NCI-H2196 treated with DMSO at 0.1 percent for 48 hours (cell line): ENCODE results near the gene WDR48.

Source experiments
- DNase-seq: peaks from one replicate; lab custom pipeline; 2025; ENCODE audit not compliant: unreplicated experiment; lab: John Stamatoyannopoulos, UW

WDR48 gene

GRCh38 chr3:39101022-39101689 lies 49.3 kb downstream of the WDR48 start:
- DNase-seq, result peak; percentile 7

DNA sequence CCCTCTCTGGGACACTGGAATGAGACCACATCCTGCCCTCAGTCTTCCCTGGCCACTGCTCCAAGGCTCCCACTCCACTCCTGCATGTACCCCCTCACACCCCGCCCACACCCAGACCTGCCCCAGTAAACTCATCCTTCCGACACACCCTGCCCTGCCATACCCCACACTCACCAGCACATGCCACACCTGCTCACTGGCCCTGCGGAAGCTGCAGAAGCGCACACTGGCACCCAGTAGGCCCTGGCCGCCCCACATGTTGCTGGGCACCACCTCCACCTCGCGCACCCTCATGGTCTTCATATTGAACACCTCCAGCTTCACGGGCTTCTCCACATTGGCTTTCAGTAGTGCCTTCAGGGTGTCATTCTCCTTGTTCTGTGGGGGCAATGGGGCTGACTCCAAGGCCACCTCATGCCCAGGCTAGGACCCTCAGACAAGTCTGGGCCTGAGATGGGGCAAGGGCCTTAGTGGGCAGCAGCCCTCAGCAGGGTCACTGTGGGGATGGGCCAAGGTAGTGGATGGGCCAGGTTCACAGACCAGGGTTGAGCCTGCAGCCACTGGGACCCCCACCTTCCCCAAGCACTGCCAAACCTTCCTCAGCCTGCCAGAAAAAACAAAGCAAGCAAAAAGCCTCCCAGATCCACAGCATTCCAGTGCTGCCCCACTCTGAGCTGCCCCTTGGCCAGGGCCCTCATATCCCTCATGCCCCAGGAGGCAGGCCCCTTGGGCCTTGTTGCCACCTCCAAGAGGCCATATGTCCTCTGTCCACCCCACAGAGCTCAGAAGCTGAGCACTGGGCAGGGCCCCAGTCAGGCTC lies 50.9 kb downstream of the WDR48 start:
- no peak for DNase-seq

- DNase-seq, result no peak
Observed at GRCh38 chr3:39103324-39103693, 51.5 kb downstream of the WDR48 start.

DNA sequence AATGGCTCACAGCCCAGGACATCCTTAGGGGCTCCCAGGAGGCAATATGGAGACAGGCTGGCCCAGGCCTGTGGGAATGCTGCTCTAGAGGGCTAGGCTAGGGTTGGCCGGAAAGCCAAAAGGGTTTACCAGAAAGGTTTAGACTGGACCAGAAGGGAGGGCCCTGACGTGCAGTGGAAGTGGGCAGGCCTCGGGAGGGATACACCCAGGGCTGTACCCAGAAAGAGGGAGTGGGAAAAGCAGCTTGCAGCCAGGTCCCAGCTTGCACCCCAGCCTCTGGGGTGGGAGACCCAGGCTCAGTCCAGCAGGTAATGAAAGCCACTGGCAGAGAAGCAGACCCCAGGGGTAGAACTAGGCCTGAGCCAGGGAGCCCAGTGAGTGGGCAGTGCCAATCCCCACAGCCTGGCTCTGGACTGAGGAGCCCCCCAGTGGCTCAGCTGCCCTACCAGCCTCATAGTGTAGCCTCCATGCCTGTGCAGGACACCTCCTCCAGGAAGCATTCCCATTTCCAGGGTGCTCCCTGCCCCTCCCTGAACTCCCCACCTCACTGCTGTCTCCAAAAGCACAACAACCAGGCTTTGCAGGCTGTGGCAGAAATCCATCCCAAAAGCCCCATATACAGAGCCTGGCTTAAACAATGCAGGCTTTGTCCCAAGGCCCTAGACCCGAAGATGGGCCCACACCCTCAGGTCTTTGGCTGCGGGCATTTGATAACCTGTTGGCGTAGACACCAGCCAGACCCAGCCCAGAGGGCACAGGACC lies 52.2 kb downstream of the WDR48 start:
- no peak for DNase-seq

- DNase-seq, result no peak
Observed at GRCh38 chr3:39104961-39105686, 53.3 kb downstream of the WDR48 start.

DNA sequence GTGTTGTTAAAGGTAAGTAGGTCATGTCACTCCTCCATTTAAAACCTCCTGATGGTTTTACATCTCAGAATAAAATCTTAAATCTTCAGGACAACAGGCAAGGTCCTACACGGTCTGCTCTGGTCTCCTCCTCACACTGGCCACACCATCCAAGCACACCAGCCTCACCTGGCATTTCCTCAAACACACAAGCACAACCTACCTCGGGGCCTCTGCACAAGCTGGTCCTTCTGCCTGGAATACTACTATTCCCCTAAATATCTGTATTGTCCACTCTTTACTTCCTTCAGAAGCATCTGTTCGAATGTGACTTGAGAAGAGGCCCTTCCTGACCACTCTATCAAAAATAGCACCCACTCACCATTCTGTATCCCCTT lies 53.9 kb downstream of the WDR48 start:
- no peak for DNase-seq

DNA sequence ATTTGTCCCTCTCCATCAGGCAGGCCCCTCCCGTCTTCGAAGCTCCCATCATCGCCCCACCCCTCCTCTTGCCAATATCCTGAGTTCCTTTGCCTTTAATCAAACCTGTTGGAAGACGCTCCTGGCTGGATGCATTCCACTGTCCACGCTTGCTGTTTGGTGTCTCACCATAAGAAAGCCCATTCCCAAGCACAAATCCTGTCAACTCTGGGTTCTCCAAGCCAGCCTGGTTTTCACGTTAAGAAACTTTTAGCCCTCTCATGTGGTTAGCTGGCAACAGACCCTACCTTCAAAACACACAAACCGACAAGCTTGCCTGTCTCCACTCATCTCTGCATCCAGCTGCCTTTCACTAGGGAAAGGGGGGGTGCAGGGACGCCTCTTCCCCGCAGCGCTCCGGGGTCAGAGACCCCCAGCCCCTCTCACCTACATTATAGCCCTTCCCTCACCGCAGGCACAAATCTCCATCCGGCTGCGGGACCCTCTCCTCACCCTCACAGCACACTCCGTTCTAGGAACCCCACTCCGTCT lies 54.5 kb downstream of the WDR48 start:
- no peak for DNase-seq

- no peak for DNase-seq
Observed at GRCh38 chr3:39106851-39107387, 55.1 kb downstream of the WDR48 start.

- DNase-seq, result no peak
Observed at GRCh38 chr3:39107388-39108199, 55.8 kb downstream of the WDR48 start, which contains the start of the genes GORASP1 and TTC21A. TSS of gene GORASP1 (minus strand) at chr3:39107627. CDS start at chr3:39107541, 86 bp downstream. TSS of gene TTC21A (plus strand) at chr3:39107680. CDS start at chr3:39107838, 158 bp downstream.

- no peak for DNase-seq
Observed at GRCh38 chr3:39108200-39108710, 56.4 kb downstream of the WDR48 start.

DNA sequence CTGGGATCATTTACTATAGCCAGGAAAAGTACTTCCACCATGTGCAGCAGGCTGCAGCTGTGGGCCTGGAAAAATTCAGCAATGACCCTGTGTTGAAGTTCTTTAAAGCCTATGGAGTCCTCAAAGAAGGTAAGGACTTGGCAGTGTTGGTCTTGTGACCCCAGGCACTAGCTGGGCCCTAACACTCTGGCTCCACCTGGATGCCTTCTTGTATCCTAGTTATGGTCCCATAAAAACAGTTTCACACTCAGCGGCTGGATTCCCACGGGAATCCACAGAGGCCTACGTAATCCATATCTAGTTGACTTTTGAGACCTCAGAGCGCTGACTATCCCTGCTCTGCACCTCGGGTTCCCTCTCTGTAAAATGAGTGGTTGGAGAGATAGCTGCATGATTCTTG lies 57.3 kb downstream of the WDR48 start:
- DNase-seq, result no peak

DNA sequence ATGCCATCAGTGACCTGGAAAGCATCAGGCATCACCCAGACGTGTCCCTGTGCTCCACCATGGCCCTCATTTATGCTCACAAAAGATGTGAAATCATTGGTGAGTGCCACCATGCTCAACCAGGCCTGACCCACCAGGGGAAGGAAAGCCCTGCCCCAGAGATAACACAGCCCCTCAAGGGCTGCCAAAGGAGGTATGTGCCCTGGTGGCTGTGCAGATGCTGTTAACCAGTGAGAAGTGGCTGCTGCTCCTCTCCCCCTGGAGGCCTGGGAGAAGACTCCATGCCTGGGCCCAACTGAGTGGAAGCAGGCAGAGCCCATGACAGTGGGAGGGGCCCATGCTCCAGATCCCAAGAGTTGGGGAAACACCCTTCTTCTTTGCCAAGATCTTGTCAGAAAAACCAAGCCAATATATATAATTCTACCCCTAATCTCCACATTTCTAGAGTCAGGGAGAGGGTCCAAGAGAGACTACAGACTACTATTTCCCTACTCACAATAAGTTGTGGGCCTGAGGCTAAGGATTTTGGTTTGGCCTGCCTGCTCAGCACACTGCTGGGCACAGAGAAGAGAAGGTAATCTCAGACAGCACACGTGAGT lies 58.3 kb downstream of the WDR48 start:
- DNase-seq, result no peak

DNA sequence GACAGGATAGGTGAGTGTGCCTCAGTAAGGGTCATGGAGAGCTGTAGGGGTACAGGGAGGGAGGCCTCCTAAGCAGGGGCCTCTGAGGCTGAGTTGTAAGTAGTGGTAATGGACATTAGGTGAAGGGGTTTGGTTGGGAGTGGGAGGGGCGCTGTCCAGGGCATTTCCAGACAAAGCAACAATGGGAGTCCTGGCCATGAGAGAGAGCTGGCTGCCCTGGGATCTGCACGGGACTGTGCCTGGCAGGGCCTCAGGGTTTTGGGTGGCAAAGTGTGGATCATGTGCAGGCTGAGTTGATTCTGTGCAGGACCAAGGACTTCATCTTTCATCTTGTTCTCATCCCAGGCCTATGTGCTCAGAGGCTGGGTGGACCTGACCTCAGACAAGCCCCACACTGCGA lies 60.3 kb downstream of the WDR48 start:
- DNase-seq, result no peak

GRCh38 chr3:39112535-39112934 lies 60.7 kb downstream of the WDR48 start:
- no peak for DNase-seq

DNA sequence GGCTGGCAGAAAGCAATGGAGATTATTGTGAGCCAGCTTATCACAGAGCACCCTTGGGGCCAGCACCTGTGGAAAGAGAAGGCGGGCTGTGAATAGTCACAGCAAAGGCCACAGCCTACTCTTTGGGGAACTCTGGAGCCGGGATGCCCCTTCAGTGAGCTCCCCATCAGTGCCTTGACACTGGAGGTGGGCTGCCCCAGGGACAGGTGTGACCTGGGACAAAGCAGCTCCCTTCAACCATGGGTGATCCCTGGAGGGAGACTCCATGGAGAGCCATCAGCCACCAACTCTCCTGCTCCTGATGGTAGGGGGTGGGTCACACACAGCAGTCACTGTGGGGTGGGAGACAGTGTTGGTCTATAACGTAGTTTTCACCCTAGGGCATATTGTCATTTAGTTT lies 61.5 kb downstream of the WDR48 start:
- DNase-seq, result no peak

DNA sequence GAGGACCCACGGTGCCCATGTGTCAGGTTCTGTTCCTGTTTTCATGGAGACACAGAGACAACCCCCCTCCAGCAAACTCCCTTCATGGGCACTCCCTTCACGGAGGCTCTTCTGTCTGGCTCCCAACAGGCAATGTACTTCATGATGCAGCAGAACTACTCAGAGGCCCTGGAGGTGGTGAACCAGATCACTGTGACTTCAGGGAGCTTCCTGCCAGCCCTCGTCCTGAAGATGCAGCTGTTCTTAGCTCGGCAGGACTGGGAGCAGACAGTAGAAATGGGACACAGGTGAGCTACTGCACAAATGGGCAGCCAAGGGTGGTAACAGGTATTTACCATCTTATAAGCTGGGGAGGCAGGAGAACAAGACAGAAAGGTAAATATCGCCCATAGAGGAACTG lies 62.6 kb downstream of the WDR48 start:
- DNase-seq, result no peak

GRCh38 chr3:39115870-39116269 lies 64.1 kb downstream of the WDR48 start:
- DNase-seq, result no peak

DNA sequence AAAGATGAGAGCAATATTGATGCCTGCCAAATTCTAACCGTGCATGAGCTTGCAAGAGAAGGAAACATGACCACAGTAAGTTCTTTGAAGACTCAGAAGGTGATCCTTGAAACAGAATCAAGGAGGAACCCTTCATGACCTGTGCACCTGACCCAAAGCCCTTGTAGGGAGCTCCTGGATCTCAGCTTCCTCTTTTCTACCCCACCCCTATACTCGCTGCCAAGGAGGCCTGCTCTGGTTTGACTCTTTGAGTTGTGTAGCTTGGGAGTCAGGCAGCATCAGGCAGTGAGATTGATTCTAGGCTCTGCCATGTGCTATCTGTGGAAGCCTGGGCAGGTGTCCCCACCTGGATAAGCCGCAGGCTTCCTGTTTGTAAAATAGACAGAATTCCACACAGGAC lies 66.3 kb downstream of the WDR48 start:
- no peak for DNase-seq
